ENCODE data around the gene CMIP.

CMIP gene

DNA sequence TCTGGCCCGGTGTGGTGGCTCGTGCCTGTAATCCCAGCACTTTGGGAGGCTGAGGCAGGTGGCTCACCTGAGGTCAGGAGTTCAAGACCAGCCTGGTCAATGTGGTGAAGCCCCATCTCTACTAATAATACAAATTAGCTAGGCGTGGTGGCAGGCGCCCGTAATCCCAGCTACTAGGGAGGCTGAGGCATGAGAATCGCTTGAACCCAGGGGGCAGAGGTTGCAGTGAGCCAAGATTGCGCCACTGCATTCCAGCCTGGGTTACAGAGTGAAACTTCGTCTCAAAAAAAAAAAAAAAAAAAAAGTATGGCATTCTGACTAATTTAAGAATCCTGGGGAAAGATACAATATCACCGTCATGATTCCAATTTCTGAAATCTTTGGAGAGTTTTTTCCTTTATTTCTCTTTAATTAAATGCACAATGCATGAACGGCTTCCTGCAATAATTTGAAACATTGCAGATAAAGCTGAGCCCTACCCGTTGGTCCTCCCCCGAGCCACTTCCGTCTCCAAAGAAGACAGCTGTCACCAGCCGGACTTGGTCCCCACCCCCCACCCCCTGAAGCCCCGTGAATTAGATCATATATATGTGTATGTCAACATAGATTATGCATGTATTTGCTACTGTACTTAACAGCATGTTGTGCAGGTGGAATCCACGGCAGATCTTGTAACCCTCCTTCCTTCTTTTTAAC is 191.8 kb downstream of the CMIP start:
- Histone ChIP-seq H3K4me3 (replicated peaks; ENCODE audit: low read depth, low read length) (no peak overlapping the region), H3K27me3 (replicated peaks; ENCODE audit: control insufficient read depth, insufficient read depth, low read length) (no peaks in the 10 kb centered on the region), H3K36me3 (ENCODE audit: control insufficient read depth, insufficient read depth, low read length) (no peaks in the 10 kb centered on the region; the same call in 1 of the 2 replicates)
- DNase-seq (ENCODE audit: extremely low read depth, insufficient read length) = no peak
- no peak for TF ChIP-seq CTCF (IDR thresholded peaks at IDR 0.05; ENCODE audit: insufficient read depth, low read length, poor library complexity, severe bottlenecking)

GRCh38 chr16:81637336-81638235 is 193.0 kb downstream of the CMIP start:
- H3K27me3 ChIP-seq (replicated peaks; ENCODE audit: control insufficient read depth, insufficient read depth, low read length) = no peaks in the 10 kb centered on the region
- H3K36me3 ChIP-seq (ENCODE audit: control insufficient read depth, insufficient read depth, low read length) = no peaks in the 10 kb centered on the region; the same call in 1 of the 2 replicates
- no peak for DNase-seq (ENCODE audit: extremely low read depth, insufficient read length)
- H3K4me3 ChIP-seq (replicated peaks; ENCODE audit: low read depth, low read length) = no peak overlapping the region
- TF ChIP-seq CTCF (IDR thresholded peaks at IDR 0.05; ENCODE audit: insufficient read depth, low read length, poor library complexity, severe bottlenecking) = no peak

DNA sequence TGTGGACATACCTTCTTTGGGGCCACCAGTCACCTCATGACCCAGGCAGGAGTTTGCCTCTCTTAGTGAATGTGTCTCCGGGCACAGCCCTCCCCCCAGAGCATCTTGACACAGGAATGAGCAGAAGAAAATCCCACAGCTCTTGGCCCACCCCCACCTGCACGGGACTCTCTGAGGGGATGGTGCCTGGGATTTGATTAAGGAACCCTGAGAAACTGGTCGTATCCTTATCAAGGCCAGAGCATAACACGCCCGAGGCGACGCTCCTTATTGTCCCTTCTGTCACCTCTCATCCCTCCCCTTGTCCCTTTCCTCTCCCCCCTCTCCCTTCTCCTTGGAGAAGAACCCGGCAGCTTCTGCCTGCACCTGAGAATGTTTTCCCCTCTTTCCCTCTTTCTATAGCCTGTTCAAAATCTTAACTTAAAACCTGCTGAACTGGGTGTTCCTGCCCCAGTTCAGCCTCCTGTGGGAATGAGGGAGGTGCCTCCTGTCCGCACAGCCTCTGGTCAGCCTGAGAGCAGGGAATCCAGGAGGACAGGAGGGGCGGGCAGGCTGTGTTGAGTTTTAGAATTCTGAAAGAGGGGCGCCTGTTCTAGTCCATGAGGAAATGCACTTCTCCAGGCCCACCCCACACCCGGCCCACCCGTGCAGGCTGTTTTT is 193.8 kb downstream of the CMIP start:
- TF ChIP-seq CTCF (IDR thresholded peaks at IDR 0.05; ENCODE audit: insufficient read depth, low read length, poor library complexity, severe bottlenecking) = no peak
- Histone ChIP-seq H3K4me3 (replicated peaks; ENCODE audit: low read depth, low read length) (no peak overlapping the region), H3K27me3 (replicated peaks; ENCODE audit: control insufficient read depth, insufficient read depth, low read length) (no peaks in the 10 kb centered on the region), H3K36me3 (ENCODE audit: control insufficient read depth, insufficient read depth, low read length) (no peaks in the 10 kb centered on the region; the same call in 1 of the 2 replicates)
- DNase-seq (ENCODE audit: extremely low read depth, insufficient read length) = no peak

GRCh38 chr16:81639348-81639747 is 194.7 kb downstream of the CMIP start:
- DNase-seq (ENCODE audit: extremely low read depth, insufficient read length) = no peak
- TF ChIP-seq CTCF (IDR thresholded peaks at IDR 0.05; ENCODE audit: insufficient read depth, low read length, poor library complexity, severe bottlenecking) = no peak
- H3K4me3 ChIP-seq (replicated peaks; ENCODE audit: low read depth, low read length) = no peak overlapping the region
- H3K36me3 ChIP-seq (ENCODE audit: control insufficient read depth, insufficient read depth, low read length) = no peaks in the 10 kb centered on the region; the same call in 1 of the 2 replicates
- no peaks in the 10 kb centered on the region for H3K27me3 ChIP-seq (replicated peaks; ENCODE audit: control insufficient read depth, insufficient read depth, low read length)

GRCh38 chr16:81639931-81640680 is 195.5 kb downstream of the CMIP start:
- DNase-seq (ENCODE audit: extremely low read depth, insufficient read length) = no peak
- Histone ChIP-seq H3K4me3 (replicated peaks; ENCODE audit: low read depth, low read length) (no peak overlapping the region), H3K27me3 (replicated peaks; ENCODE audit: control insufficient read depth, insufficient read depth, low read length) (no peaks in the 10 kb centered on the region), H3K36me3 (ENCODE audit: control insufficient read depth, insufficient read depth, low read length) (no peaks in the 10 kb centered on the region; the same call in 1 of the 2 replicates)
- no peak for TF ChIP-seq CTCF (IDR thresholded peaks at IDR 0.05; ENCODE audit: insufficient read depth, low read length, poor library complexity, severe bottlenecking)

Data from GM06990 (cell line).